ENCODE measurements around the gene CCDC196. TPM values are rescaled to one million over a fixed set of nuclear protein-coding genes. Genes with fewer than 3 reads are reported as not detected.
"Not testable (repeated sequence)": the region's sequence is repeated elsewhere in the genome, so short reads cannot be mapped to it uniquely, and the experiment has no call there.

The CCDC196 gene
- total RNA-seq, 6 donors from 2014 or later = not detected

GRCh38 chr14:66541627-66542026 is 55.5 kb downstream of the CCDC196 start:
- peaks cover 0 to 11% (median 0%) of the 10 kb centered on the region in 4 donors for H3K4me1 ChIP-seq
- ATAC-seq (ENCODE audit: low FRiP score in 2 of 2) (no peak), DNase-seq (no peak)
- WGBS, 2 donors = 87 to 91% methylated on average over 3 of the region's 3 CpGs
- no peaks in the 10 kb centered on the region for H3K36me3 ChIP-seq
- H3K27ac ChIP-seq = no peak overlapping the region
- no peak for TF ChIP-seq CTCF (IDR thresholded peaks at IDR 0.05)
- no peak for TF ChIP-seq POLR2AphosphoS5 (IDR thresholded peaks at IDR 0.05)
- no peak for TF ChIP-seq EP300 (IDR thresholded peaks at IDR 0.05)
- no peak for TF ChIP-seq POLR2A (IDR thresholded peaks at IDR 0.05)
- no peaks in the 10 kb centered on the region for H3K27me3 ChIP-seq
- no peaks in the 10 kb centered on the region for H3K9me3 ChIP-seq
- H3K4me3 ChIP-seq = no peak overlapping the region

GRCh38 chr14:66543996-66544395 is 57.8 kb downstream of the CCDC196 start:
- no peaks in the 10 kb centered on the region for H3K9me3 ChIP-seq
- 60 to 75% methylated on average over 2 of the region's 2 CpGs for WGBS, 2 donors
- no peak overlapping the region for H3K4me3 ChIP-seq
- H3K27me3 ChIP-seq = no peaks in the 10 kb centered on the region
- H3K36me3 ChIP-seq = no peaks in the 10 kb centered on the region
- TF ChIP-seq POLR2AphosphoS5 (IDR thresholded peaks at IDR 0.05) (no peak), EP300 (IDR thresholded peaks at IDR 0.05) (no peak), POLR2A (IDR thresholded peaks at IDR 0.05) (no peak), CTCF (IDR thresholded peaks at IDR 0.05) (no peak)
- no peak overlapping the region for H3K27ac ChIP-seq
- DNase-seq (no peak), ATAC-seq (ENCODE audit: low FRiP score in 2 of 2) (no peak)
- peaks cover 0 to 11% (median 0%) of the 10 kb centered on the region in 4 donors for H3K4me1 ChIP-seq

- no CpG with 5 or more reads among the region's 32 CpGs for WGBS, 2 donors
- DNase-seq = peak in 1 of 2 donors; percentile 30
- ATAC-seq (ENCODE audit: low FRiP score in 2 of 2) = not testable (repeated sequence)
Measured at GRCh38 chr14:66545191-66545590, 59.0 kb downstream of the CCDC196 start.

GRCh38 chr14:66545751-66546150 is 59.6 kb downstream of the CCDC196 start:
- H3K27ac ChIP-seq; H3K9me3 ChIP-seq; ATAC-seq (ENCODE audit: low FRiP score in 2 of 2); H3K27me3 ChIP-seq; H3K4me3 ChIP-seq; H3K36me3 ChIP-seq: not testable (repeated sequence)
- 96 to 98% methylated on average over 5 to 21 of the region's 32 CpGs for WGBS, 2 donors
- peak in 1 of 2 donors; percentile 58 for DNase-seq
- H3K4me1 ChIP-seq = peaks cover 0 to 10% (median 0%) of the 10 kb centered on the region in 4 donors

More at GRCh38 chr14:66545191-66545590, 59.0 kb downstream of the CCDC196 start:
- H3K9me3 ChIP-seq, H3K4me3 ChIP-seq, H3K27ac ChIP-seq, H3K27me3 ChIP-seq, H3K36me3 ChIP-seq: not testable (repeated sequence)
- H3K4me1 ChIP-seq = peaks cover 0 to 11% (median 0%) of the 10 kb centered on the region in 4 donors

Other genes starting within 250 kb of the CCDC196 start
- 10 to 100 TPM; 24.4 to 45.1 (median 31.5) TPM for gene GPHN, start 21.8 kb downstream of the CCDC196 start, total RNA-seq

Data from upper lobe of left lung (tissue), 6 donors.